B cell (primary cell): ENCODE results near the gene PSMB5.

Experiments
- CTCF ChIP-seq: fragments of 200-600 bp; IDR thresholded peaks from one replicate; pipeline ENCODE4 v1.8.0; 2022; ENCODE audit warnings: antibody characterized with exemption, mild to moderate bottlenecking
- EZH2 ChIP-seq: IDR thresholded peaks from 2 replicates; pipeline ENCODE4 v1.6.1; 2012; ENCODE audit warnings: borderline replicate concordance, low read depth, mild to moderate bottlenecking, moderate library complexity, low read length; ENCODE audit not compliant: insufficient read depth, poor library complexity, severe bottlenecking

- TF ChIP-seq CTCF: peak; percentile 99
- no peak for TF ChIP-seq EZH2
These were observed 34.2 kb upstream of the PSMB5 start for GRCh38 chr14:23068789-23069412.
